ENCODE data around the gene CHI3L1.

The CHI3L1 gene

DNA sequence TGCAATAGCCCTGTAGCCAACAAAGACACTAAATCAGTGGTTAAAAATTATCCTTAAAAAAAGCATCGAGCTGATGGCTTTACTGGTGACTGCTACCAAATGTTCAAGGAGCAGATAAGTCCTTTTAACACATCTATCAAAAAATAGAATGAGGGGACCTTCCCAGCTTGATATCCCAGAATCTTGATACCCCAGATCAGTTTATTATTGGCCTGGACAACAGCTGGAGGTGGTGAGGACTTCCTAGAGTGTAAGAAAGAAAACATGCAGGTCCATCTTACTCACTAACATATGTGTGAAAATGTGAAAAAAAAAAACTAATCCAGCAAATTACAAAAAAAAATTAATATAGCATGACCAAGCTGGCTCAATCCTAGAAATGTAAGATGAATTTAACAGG, 21.7 kb upstream of the CHI3L1 start:
- no peak for TF ChIP-seq TAF1 (IDR thresholded peaks at IDR 0.05; ENCODE audit: borderline replicate concordance, insufficient read depth, low read length)
- TF ChIP-seq SIN3A (IDR thresholded peaks at IDR 0.05; ENCODE audit: borderline replicate concordance, insufficient read depth, low read length), result no peak
- TF ChIP-seq, protein P1, sequence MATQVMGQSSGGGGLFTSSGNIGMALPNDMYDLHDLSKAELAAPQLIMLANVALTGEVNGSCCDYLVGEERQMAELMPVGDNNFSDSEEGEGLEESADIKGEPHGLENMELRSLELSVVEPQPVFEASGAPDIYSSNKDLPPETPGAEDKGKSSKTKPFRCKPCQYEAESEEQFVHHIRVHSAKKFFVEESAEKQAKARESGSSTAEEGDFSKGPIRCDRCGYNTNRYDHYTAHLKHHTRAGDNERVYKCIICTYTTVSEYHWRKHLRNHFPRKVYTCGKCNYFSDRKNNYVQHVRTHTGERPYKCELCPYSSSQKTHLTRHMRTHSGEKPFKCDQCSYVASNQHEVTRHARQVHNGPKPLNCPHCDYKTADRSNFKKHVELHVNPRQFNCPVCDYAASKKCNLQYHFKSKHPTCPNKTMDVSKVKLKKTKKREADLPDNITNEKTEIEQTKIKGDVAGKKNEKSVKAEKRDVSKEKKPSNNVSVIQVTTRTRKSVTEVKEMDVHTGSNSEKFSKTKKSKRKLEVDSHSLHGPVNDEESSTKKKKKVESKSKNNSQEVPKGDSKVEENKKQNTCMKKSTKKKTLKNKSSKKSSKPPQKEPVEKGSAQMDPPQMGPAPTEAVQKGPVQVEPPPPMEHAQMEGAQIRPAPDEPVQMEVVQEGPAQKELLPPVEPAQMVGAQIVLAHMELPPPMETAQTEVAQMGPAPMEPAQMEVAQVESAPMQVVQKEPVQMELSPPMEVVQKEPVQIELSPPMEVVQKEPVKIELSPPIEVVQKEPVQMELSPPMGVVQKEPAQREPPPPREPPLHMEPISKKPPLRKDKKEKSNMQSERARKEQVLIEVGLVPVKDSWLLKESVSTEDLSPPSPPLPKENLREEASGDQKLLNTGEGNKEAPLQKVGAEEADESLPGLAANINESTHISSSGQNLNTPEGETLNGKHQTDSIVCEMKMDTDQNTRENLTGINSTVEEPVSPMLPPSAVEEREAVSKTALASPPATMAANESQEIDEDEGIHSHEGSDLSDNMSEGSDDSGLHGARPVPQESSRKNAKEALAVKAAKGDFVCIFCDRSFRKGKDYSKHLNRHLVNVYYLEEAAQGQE (IDR thresholded peaks at IDR 0.05; ENCODE audit: insufficient read depth in 1 of 2, low read depth in 2 of 2, low read length in 2 of 2), result no peak
- TF ChIP-seq POLR2AphosphoS5 (IDR thresholded peaks at IDR 0.05; ENCODE audit: low read depth, low read length), result no peak
- no peak for TF ChIP-seq FOXP2 (optimal IDR thresholded peaks at IDR 0.05; ENCODE audit: borderline replicate concordance, extremely low read depth, extremely low read length, insufficient read depth)

DNA sequence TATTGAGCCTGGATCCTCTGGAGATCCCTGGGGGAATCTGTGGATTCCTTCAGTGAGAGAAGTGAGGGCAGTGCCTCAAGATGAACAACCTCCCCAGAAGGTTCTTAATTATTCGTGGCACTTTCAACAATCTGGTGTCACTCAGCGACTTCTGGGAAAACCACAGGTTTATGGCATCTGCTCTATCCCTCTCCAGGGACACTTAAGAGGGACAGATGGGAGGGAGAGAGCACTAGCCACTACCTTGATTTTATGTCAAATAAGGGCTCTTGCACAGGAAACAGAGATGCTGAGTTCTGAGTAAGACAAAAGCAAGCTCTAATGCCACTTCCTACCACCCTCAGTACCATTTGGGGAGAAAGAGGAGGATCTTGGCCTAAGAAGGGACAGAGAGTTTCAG, 21.2 kb upstream of the CHI3L1 start:
- TF ChIP-seq, protein P1 (IDR thresholded peaks at IDR 0.05; ENCODE audit: insufficient read depth in 1 of 2, low read depth in 2 of 2, low read length in 2 of 2), result no peak
- TF ChIP-seq FOXP2 (optimal IDR thresholded peaks at IDR 0.05; ENCODE audit: borderline replicate concordance, extremely low read depth, extremely low read length, insufficient read depth) (no peak), TAF1 (IDR thresholded peaks at IDR 0.05; ENCODE audit: borderline replicate concordance, insufficient read depth, low read length) (no peak)

DNA sequence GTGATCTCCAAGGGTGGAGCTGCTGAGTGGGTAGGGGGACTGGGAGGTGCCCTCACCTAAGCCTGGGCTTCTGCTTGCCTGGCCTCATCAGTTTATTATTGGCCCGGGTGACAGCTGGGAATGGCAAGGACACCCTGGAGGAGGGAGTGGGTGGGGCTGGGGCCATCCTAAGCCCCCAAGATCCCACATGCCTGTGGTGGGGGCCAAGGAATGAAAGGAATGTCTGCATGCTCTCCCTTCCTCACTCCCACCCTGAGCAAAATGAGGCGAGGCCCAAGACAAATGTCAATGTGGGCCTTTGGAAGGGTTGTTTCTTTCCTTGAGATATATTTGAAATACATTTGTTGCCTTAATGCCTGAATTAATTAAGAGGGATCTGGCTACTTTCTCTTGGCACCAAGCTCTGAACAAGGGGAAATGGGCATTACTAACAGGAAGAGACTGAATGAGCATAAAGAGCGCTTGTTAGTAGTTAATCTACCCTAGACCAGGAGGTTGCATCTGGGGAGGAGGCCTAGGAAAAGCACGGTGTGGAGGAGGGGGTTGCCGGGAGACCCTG, 19.7 kb upstream of the CHI3L1 start:
- TF ChIP-seq, protein P1 (IDR thresholded peaks at IDR 0.05; ENCODE audit: insufficient read depth in 1 of 2, low read depth in 2 of 2, low read length in 2 of 2), result no peak
- no peak for TF ChIP-seq TAF1 (IDR thresholded peaks at IDR 0.05; ENCODE audit: borderline replicate concordance, insufficient read depth, low read length)

DNA sequence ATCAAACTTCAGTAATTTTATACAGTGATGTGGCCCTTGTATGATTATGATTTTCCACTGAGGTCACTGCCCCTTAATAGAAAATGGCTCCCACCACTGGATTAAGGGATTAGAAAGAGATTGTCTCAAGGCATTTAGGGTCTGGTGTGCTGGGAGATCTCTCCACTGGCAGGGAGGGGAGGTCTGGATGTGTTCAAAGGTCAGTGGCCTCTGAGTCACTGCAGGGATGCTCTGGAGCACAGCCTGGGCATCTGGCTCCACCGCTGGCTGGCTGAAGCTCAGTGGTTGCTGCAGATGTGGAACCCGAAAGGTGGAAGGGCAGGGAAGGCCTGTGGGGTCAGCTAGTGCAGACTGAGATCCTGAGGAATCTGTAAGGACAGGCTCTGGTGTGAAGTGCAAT, 18.3 kb upstream of the CHI3L1 start:
- TF ChIP-seq POLR2AphosphoS5 (IDR thresholded peaks at IDR 0.05; ENCODE audit: low read depth, low read length) (no peak), SIN3A (IDR thresholded peaks at IDR 0.05; ENCODE audit: borderline replicate concordance, insufficient read depth, low read length) (no peak), TAF1 (IDR thresholded peaks at IDR 0.05; ENCODE audit: borderline replicate concordance, insufficient read depth, low read length) (no peak), FOXP2 (optimal IDR thresholded peaks at IDR 0.05; ENCODE audit: borderline replicate concordance, extremely low read depth, extremely low read length, insufficient read depth) (no peak)
- TF ChIP-seq, protein P1 (IDR thresholded peaks at IDR 0.05; ENCODE audit: insufficient read depth in 1 of 2, low read depth in 2 of 2, low read length in 2 of 2), result no peak

Data from PFSK-1 (cell line).